Measurements from ENCODE around the gene NANS. TPM values are rescaled to one million over a fixed set of nuclear protein-coding genes. Genes with fewer than 3 reads are reported as not detected.

Gene NANS
- total and polyA plus RNA-seq, 2 of the 13 experiments (the other 11 are each of a cell fraction or from before 2014, with no cell fraction given), result 86.9 to 203 TPM

- TF ChIP-seq, protein P1, sequence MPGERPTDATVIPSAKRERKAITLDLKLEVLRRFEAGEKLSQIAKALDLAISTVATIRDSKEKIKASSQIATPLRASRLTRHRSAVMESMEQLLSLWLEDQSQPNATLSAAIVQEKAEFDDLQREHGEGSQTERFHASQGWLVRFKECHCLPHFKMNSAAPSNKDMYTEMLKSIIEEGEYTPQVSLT (CRISPR knock-in tag; IDR thresholded peaks at IDR 0.05; ENCODE audit: borderline replicate concordance, low read depth), result no peak
- no peak for TF ChIP-seq ZEB1 (IDR thresholded peaks at IDR 0.05; ENCODE audit: insufficient replicate concordance, low read depth)
- no peak for TF ChIP-seq SRY (CRISPR knock-in tag; IDR thresholded peaks at IDR 0.05)
- no peak for TF ChIP-seq ZBTB34 (CRISPR knock-in tag; IDR thresholded peaks at IDR 0.05)
- TF ChIP-seq ZNF720 (CRISPR knock-in tag; IDR thresholded peaks at IDR 0.05), result no peak
- TF ChIP-seq SIX1 (CRISPR knock-in tag; IDR thresholded peaks at IDR 0.05; ENCODE audit: borderline replicate concordance), result no peak
- TF ChIP-seq ATF4 (CRISPR knock-in tag; IDR thresholded peaks at IDR 0.05), result no peak
- no peak for TF ChIP-seq RFXAP (CRISPR knock-in tag; IDR thresholded peaks at IDR 0.05; ENCODE audit: borderline replicate concordance)
- 0 out of 4 replicates have a peak, but pooled peaks of 1 of the 2 experiments have one; percentile 22 for TF ChIP-seq KLF16 (CRISPR knock-in tag; IDR thresholded peaks at IDR 0.05)
- peak; percentile 54 for TF ChIP-seq ARID5B (CRISPR knock-in tag; IDR thresholded peaks at IDR 0.05)
- TF ChIP-seq PAXIP1 (CRISPR knock-in tag; conservative IDR thresholded peaks at IDR 0.05), result peak; percentile 64
- no peak for TF ChIP-seq BORCS8-MEF2B (CRISPR knock-in tag; IDR thresholded peaks at IDR 0.05)
- TF ChIP-seq CENPT (CRISPR knock-in tag; IDR thresholded peaks at IDR 0.05; ENCODE audit: low read depth), result no peak
- TF ChIP-seq ZNF773 (CRISPR knock-in tag; IDR thresholded peaks at IDR 0.05; ENCODE audit: borderline replicate concordance), result no peak
- no peak for TF ChIP-seq ZNF136 (CRISPR knock-in tag; IDR thresholded peaks at IDR 0.05; ENCODE audit: low read depth)
- no peak for TF ChIP-seq POGK (CRISPR knock-in tag; conservative IDR thresholded peaks at IDR 0.05)
Measured at GRCh38 chr9:98117984-98118639, 61.6 kb downstream of the NANS start (continued).

Data from HepG2 (cell line).